Epidermal melanocyte (primary cell): Measurements from ENCODE around the gene RPUSD2.

Experiments used
- DNase-seq: peaks from one replicate; pipeline ENCODE4 v3.0.0; 2011; ENCODE audit warnings: low spot score; ENCODE audit not compliant: insufficient read length

Gene RPUSD2, protein sequence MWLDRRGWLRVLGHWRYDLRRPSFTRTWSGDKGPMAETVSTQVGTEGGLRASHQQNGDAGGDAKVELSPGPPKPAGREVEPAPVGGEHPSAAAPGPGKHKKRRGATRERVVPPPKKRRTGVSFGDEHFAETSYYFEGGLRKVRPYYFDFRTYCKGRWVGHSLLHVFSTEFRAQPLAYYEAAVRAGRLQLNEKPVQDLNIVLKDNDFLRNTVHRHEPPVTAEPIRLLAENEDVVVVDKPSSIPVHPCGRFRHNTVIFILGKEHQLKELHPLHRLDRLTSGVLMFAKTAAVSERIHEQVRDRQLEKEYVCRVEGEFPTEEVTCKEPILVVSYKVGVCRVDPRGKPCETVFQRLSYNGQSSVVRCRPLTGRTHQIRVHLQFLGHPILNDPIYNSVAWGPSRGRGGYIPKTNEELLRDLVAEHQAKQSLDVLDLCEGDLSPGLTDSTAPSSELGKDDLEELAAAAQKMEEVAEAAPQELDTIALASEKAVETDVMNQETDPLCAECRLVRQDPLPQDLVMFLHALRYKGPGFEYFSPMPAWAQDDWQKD

GRCh38 chr15:40569129-40569953 is at the start of gene RPUSD2:
TSS of gene RPUSD2 (plus strand) at chr15:40569299. CDS start at chr15:40569338, 39 bp downstream.
- peak; percentile 90 for DNase-seq

DNA sequence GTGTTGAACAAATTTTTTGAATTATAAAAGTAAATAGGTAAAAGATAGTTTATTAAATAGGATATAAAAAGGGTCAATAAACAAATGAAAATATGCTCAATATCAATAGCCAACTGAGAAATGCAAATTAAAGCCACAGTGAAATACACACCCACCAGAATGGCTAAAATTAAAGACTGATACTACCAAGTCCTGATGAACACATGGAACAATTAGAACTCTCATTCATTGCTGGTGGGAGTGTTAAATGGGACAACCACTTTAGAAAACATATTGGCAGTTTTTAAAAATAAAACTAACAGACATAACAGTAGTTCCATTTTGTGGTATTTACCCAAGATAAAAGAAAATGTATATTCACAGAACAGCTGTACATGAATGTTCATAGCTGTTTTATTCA is 45.5 kb upstream of the RPUSD2 start:
- DNase-seq = no peak

GRCh38 chr15:40525855-40526254 is 43.2 kb upstream of the RPUSD2 start:
- no peak for DNase-seq

- DNase-seq = no peak
Observed at GRCh38 chr15:40528801-40529200, 40.3 kb upstream of the RPUSD2 start.

- DNase-seq = no peak
Observed at GRCh38 chr15:40533763-40534364, 35.2 kb upstream of the RPUSD2 start.

- DNase-seq = no peak
Observed at GRCh38 chr15:40534371-40534770, 34.7 kb upstream of the RPUSD2 start.

- no peak for DNase-seq
Observed at GRCh38 chr15:40536501-40536900, 32.6 kb upstream of the RPUSD2 start.

- no peak for DNase-seq
Observed at GRCh38 chr15:40538976-40539375, 30.1 kb upstream of the RPUSD2 start.

GRCh38 chr15:40543082-40543481 is 26.0 kb upstream of the RPUSD2 start:
- DNase-seq = no peak

DNA sequence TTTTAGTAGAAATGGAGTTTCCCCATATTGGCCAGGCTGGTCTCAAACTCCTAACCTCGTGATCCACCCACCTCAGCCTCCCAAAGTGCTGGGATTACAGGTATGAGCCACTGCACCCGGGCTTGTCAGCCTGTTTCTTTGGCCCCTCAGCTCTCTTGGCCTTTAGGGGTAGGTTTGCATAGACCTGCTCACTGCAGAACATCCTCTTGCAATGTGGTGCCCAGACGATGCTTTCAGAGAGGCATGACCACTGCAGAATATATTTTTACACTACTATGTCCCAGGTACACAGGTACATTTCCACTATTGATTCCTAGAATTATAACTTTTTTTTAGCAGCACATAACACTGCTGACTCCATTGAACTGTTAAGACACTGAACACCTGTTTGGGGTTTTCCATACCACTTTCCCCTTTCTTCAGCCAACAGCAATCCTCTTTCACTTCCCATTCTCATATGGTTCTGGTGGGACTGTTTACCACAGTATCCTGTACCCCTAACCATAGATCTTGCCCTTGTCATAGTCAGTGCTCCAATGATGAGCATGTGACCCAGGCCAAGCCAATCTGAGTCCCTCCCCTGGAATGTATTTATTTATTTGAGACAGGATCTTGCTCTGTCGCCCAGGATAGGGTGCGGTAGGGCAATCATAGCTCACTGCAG is 25.3 kb upstream of the RPUSD2 start:
- DNase-seq = no peak

DNA sequence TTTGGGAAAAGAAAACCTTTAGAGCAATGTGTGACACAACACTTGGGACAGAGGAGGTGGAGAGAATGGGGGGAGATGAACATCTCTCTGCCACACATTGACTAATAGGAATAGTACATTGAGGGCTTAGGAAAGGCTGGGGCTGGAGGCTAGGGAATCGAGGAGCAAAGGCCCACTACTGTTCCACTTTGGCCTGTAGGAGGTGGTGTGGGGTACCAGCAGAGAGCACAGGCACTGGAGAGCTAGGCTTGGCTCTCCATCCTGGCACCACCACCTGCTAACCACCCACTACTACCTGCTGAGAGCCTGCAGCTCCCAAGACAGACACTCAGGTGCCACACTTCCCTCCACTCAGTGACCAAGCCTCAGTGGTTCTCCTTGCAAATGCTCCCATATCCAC is 23.6 kb upstream of the RPUSD2 start:
- DNase-seq = no peak

- DNase-seq = no peak
Observed at GRCh38 chr15:40548610-40549009, 20.5 kb upstream of the RPUSD2 start.

DNA sequence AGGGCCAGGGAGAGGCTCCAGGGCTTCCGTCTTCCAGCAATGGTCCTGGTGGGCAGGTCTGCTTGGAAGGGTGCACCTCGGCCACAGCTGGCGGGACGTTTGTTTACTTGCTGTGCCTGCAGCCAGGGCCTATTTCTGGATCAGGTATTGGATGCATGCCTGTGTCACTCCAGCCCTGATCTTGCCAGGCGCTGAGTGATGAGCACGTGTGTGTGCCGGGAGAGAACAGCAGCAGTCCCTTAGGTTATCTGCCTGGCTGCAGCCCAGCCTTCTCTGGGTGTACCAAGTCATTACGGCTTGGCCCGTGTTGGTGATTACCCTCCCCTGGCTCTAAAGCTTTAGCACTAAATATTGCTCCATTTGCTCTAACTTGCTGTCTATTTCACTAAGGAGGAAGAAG is 19.2 kb upstream of the RPUSD2 start:
- no peak for DNase-seq

GRCh38 chr15:40550341-40551037 is 18.6 kb upstream of the RPUSD2 start:
- DNase-seq = no peak

- DNase-seq = no peak
Observed at GRCh38 chr15:40554161-40554525, 15.0 kb upstream of the RPUSD2 start.

DNA sequence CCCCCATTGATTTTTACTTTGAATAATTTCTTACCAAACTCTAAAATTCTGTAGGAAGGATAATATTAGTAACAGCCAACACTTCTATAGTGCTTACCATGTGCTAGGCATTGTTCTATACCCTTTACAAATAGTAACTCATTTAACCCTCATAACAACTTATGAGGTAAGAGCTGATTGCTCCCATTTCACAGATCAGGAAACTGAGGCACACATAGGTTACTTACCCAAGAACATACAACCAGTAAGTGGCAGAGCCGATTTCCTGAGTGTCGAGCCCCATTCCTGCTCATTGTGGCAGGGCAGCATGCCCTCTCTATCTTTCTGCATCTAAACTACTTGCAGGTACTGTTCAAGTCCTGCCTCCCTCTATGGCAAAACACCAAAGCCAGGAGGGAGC is 13.2 kb upstream of the RPUSD2 start:
- no peak for DNase-seq

- DNase-seq = no peak
Observed at GRCh38 chr15:40558952-40559742, 10.0 kb upstream of the RPUSD2 start.

DNA sequence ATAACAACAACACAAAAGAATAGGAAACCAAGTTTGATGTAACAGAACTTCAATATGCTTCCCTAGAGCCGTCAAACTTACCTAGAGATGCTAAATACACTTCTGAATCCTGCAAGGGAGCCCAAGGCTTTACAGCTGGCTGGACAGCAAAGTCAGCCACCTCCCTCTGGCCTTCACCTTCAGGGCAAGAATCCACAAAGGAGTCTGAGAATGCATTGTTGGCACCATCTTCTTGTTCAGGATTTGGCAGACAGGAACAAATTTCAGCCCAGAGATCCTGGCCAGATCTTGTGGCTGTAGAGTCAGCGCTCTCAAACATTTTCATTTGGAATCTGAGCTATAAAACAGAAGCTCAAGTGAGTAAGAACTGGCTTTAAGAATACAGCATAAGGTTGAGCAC is 6.4 kb upstream of the RPUSD2 start:
- DNase-seq = no peak

- no peak for DNase-seq
Observed at GRCh38 chr15:40563426-40563825, 5.7 kb upstream of the RPUSD2 start.
